Activated gamma-delta T cell treated with anti-CD3 and anti-CD28 coated beads, Interleukin-2, amount 50 U/mL, for 16 hours (primary cell): Measurements from ENCODE around the gene TMEM209.
A peak's percentile ranks its signal among the peaks of the same experiment; 100 is the strongest.
"Not testable (repeated sequence)": the region's sequence is repeated elsewhere in the genome, so short reads cannot be mapped to it uniquely, and the experiment has no call there.

ENCODE experiments used
- DNase-seq: peaks from one replicate; pipeline ENCODE4 v3.0.0-alpha.2; 2020; ENCODE audit warnings: low read depth

TMEM209 gene

DNA sequence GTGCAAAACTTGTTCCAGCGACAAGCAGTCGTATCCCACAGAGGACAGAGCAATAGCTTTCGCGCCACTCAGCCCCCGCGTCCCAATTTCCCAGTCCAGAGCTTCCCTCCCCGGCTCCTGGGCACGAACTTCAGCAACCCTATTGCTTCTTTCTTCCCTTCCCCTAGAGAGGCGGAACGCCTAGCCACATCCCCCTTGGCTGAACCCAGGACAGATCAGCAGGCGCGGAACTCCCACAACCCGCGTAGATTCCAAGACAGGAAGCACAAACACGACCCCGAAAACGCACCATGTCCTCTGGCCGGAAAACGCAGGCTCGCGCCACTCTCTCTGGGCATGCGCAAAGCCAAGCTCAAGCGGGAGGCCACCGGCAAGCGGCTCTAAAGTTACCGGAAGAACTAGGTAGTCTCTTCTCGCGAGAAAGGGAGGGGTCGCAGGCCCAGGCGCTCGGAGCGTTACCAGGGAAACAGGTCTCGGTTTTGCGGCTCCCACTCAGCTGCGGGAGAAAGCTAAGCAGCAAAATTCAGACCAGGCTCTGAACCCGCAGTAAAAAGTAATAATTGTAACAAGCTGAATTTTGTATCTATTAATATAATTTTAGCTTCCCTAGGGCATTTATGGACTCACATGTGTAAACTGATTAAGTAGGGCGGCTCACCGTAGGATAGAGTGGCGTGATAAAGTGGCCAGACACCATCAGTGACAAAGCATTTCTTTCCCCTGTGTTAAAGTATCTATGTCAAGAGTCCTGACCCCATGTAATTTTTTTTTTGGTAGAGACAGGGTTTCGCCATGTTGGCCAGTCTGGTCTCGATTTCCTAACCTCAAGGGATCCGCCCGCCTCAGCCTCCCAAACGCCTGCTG, at the start of gene TMEM209:
Gene TMEM209 (minus strand): TSS at position 323 of the 864 bp plus-strand sequence. CDS start 31 bp downstream, at position 292.
- peak; percentile 91 for DNase-seq

DNA sequence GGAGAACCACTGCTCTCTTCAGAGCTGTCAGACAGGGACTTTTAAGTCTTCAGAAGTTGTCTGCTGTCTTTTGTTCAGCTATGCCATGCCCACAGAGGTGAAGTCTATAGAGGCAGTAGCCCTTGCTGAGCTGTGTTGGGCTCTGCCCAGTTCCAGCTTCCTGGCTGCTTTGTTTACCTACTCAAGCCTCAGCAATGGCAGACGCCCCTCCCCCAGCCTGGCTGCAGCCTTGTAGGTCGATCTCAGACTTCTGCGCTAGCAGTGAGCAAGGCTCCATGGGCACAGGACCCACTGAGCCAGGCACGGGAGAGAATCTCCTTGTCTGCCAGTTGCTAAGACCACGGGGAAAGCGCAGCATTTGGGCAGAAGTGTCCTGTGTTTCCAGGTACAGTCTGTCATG, 49.3 kb upstream of the TMEM209 start:
- no peak for DNase-seq

DNA sequence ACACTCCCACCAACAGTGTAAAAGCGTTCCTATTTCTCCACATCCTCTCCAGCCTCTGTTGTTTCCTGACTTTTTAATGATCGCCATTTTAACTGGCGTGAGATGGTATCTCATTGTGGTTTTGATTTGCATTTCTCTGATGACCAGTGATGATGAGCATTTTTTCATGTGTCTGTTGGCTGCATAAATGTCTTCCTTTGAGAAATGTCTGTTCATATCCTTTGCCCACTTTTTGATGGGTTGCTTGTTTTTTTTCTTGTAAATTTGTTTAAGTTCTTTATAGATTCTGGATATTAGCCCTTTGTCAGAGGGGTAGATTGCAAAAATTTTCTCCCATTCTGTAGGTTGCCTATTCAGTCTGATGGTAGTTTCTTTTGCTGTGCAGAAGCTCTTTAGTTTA, 44.4 kb upstream of the TMEM209 start:
- DNase-seq, result not testable (repeated sequence)

DNA sequence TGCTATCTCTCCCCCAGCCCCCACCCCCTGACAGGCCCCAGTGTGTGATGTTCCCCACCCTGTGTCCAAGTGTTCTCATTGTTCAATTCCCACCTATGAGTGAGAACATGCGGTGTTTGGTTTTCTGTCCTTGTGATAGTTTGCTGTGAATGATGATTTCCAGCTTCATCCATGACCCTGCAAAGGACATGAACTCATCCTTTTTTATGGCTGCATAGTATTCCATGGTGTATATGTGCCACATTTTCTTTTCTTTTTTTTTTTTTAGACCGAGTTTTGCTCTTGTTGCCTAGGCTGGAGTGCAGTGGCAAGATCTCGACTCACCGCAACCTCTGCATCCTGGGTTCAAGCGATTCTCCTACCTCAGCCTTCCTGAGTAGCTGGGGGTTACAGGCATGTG, 43.6 kb upstream of the TMEM209 start:
- not testable (repeated sequence) for DNase-seq

- not testable (repeated sequence) for DNase-seq
Measured at GRCh38 chr7:130246491-130246890, 41.3 kb upstream of the TMEM209 start.

GRCh38 chr7:130243486-130243885, 38.3 kb upstream of the TMEM209 start:
- not testable (repeated sequence) for DNase-seq

DNA sequence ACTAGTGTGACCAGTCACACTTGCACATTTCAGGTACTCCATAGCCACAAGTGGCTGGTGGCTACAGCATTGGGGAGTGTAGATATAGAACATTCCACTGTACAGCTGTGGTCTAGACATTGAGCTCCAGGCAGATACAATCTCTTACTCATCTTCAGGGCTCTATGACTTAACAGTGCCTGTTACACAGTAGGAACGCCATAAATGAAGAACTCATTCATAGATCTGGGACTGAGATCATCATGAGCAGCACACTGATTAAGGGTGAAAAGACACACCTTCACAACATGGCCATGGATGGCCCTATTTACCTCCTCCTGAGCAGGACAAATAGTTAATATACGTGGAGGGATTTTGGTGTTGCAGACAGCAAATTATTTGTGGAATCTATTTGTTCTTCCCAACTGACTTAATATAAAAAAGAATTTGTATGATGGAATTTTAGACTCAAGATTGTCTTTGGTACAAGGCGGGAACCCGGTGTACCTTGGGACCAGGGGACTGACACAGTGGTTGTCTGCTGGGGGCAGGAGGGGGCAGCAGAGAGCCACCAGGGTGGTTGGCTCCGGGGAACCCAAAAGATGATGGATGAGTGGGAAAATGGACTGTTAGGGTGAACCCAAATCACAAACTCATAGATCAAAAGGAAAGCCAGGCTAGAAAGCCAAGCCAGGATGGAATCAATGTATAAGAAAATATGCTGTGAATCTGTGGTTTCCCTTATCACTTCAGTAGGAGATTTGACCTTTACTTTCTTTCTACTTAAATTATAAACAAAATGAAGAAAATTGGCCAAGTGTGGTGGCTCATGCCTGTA, 37.2 kb upstream of the TMEM209 start:
- DNase-seq, result peak; percentile 17

- no peak for DNase-seq
Measured at GRCh38 chr7:130240240-130240639, 35.0 kb upstream of the TMEM209 start.

- not testable (repeated sequence) for DNase-seq
Measured at GRCh38 chr7:130236361-130236760, 31.2 kb upstream of the TMEM209 start.

- DNase-seq, result no peak
Measured at GRCh38 chr7:130234078-130234477, 28.9 kb upstream of the TMEM209 start.

- DNase-seq, result no peak
Measured at GRCh38 chr7:130232209-130232608, 27.0 kb upstream of the TMEM209 start.

- DNase-seq, result no peak
Measured at GRCh38 chr7:130231792-130232191, 26.6 kb upstream of the TMEM209 start.

GRCh38 chr7:130229981-130230380, 24.8 kb upstream of the TMEM209 start:
- not testable (repeated sequence) for DNase-seq

DNA sequence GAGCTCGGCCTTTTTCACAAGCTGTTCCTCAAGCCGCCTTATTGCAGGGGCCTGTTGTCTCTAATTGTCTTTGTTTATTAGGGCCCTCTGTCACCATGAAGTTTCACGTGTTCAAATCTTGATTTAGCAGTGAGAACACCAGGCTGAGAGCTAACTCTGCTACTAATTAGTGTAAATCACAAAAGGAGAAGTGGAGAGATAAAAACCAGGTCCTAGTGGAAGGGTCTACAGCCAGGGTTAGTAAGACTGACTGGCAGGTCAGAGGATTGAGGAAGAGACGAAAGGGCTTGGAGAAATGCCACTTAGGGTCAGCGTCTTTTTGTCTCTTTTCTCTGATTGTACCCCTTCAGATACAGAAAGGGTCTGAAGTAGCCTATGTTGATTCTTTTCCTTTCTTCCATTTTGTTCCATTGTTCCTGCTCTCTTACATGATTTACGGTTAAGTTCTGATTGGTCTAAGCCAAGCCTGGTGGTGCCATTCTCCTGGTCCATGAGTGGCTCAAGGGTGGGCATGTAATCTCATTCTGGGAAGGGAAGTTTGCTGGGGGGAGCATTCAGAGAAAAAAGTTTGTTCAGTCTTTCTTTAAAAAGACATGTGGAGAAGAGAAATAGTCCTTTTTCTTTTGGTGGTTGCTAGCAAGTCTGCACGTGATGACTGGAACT, 23.8 kb upstream of the TMEM209 start:
- no peak for DNase-seq

GRCh38 chr7:130227883-130228575, 22.8 kb upstream of the TMEM209 start:
- no peak for DNase-seq

DNA sequence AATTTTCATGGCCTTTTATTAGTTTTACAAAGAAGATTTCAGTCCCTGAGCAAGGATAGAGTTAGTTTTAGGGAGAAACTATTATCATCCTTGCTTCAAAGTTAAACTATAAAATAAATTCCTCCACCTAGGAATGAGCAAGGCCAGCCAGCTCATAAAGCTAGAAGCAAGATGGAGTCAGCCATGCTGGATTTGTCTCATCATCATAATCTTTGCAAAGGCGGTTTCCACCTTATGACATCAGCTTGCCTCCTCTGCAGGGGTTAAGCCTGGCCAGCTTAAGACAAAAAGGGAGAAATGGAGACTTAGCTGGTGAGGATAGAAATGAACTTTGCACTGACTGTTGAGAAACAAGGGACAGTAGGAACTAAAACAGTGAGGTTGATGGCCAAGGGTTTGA, 21.1 kb upstream of the TMEM209 start:
- DNase-seq, result no peak

- not testable (repeated sequence) for DNase-seq
Measured at GRCh38 chr7:130224923-130225322, 19.7 kb upstream of the TMEM209 start.

DNA sequence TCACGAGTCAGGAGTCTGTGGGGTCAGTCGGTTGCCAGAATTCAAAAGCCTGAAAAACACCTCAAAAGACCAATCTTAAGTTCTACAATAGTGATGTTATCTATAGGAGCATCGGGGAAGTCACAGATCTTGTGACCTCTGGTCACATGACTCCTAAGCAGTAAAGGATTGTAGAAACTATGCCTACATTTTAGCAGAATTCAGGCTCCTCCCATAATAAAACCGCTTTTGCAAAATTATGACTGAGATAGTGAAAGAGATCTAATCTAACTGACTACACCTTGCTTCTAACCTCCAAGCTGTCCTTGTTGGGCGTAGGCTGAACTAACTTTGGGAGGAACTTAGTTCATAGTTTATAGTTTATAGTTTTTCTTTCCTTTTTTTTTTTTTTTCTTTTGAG, 19.0 kb upstream of the TMEM209 start:
- no peak for DNase-seq

- DNase-seq, result no peak
Measured at GRCh38 chr7:130223646-130224045, 18.4 kb upstream of the TMEM209 start.

DNA sequence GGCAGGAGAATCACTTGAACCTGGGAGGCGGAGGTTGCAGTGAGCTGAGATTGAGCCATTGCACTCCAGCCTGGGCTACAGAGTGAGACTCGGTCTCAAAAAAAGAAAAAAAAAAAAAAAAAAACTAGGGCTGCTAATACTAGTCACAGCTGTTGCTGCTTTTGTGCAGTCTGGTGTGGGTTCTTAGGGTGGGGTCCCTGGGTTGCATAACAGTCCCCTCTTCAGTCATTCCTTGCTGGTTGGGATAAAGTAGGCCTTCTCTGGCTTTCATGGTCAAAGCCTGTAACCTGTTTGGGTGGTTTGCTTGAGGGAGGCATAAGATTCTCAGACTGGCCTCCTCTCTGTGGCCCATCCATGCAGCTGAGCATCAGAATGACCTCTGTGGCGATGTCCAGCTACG, 16.5 kb upstream of the TMEM209 start:
- no peak for DNase-seq

DNA sequence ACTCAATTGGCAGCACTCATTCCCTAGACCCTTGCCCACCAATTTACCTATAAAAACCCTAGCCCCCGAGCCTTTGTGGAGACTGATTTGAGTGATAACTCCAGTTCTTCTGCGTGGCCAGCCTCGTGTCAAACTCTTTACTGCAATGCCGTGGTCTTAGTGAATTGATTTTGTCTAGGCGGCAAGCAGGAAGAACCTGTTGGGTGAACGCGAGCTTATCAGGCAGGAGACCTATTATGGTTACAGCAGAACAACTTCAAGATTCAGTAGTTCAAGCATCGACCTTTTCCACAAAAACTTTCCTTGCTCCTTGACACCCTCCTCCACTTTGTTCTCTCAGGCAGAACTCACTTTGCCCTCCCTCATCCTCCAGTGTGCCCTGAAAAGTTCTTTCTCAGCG, 14.7 kb upstream of the TMEM209 start:
- no peak for DNase-seq
